ELF-1 (cell line): Measurements from ENCODE around the gene FOXP4.

Source experiments
- DNase-seq: peaks from one replicate; pipeline ENCODE4 v3.0.0-alpha.2; 2016; ENCODE audit warnings: low read depth, low spot score

Gene FOXP4

GRCh38 chr6:41519745-41520699 lies 26.2 kb upstream of the FOXP4 start:
- peak; percentile 77 for DNase-seq

GRCh38 chr6:41522780-41523548 lies 23.2 kb upstream of the FOXP4 start:
- no peak for DNase-seq

GRCh38 chr6:41523915-41524633 lies 22.1 kb upstream of the FOXP4 start:
- DNase-seq, result no peak

- DNase-seq, result no peak
These were observed 21.6 kb upstream of the FOXP4 start for GRCh38 chr6:41524634-41525011.

GRCh38 chr6:41527721-41528408 lies 18.3 kb upstream of the FOXP4 start:
- peak; percentile 78 for DNase-seq

GRCh38 chr6:41528409-41528963 lies 17.7 kb upstream of the FOXP4 start:
- DNase-seq, result no peak

- DNase-seq, result no peak
These were observed 17.1 kb upstream of the FOXP4 start for GRCh38 chr6:41529049-41529448.

GRCh38 chr6:41529970-41530369 lies 16.2 kb upstream of the FOXP4 start:
- no peak for DNase-seq

GRCh38 chr6:41530476-41530875 lies 15.7 kb upstream of the FOXP4 start:
- no peak for DNase-seq

- no peak for DNase-seq
These were observed 15.2 kb upstream of the FOXP4 start for GRCh38 chr6:41531016-41531415.

GRCh38 chr6:41531591-41532582 lies 14.3 kb upstream of the FOXP4 start:
- no peak for DNase-seq

GRCh38 chr6:41535766-41536165 lies 10.4 kb upstream of the FOXP4 start:
- no peak for DNase-seq

GRCh38 chr6:41536795-41537758 lies 9.1 kb upstream of the FOXP4 start:
- no peak for DNase-seq

GRCh38 chr6:41538556-41539182 lies 7.5 kb upstream of the FOXP4 start:
- no peak for DNase-seq

- no peak for DNase-seq
These were observed 7.0 kb upstream of the FOXP4 start for GRCh38 chr6:41539204-41539603.

- no peak for DNase-seq
These were observed 4.8 kb upstream of the FOXP4 start for GRCh38 chr6:41541364-41541763.

- no peak for DNase-seq
These were observed 3.1 kb upstream of the FOXP4 start for GRCh38 chr6:41543087-41543486.

- no peak for DNase-seq
These were observed 906 bp upstream of the FOXP4 start for GRCh38 chr6:41545247-41545702.
